Caco-2 (cell line): ENCODE data around the gene OR56B4. TPM values are rescaled to one million over a fixed set of nuclear protein-coding genes. Genes with fewer than 3 reads are reported as not detected.

Source experiments
- BruUV-seq: library from RNA; stranded (reverse); fragments of 400-500 nt; replicated peaks from 2 replicates; lab custom pipeline; 2021; lab: Mats Ljungman, UMichigan
- CTCF ChIA-PET: fragments of 300-600 bp; sonication (Branson Sonifier 250); formaldehyde crosslinking; loops from one replicate; lab custom pipeline; 2022; ENCODE audit warnings: antibody characterized with exemption; lab: Charles Lee
- POLR2A ChIA-PET: fragments of 300-600 bp; sonication (Branson Sonifier 250); formaldehyde crosslinking; loops from one replicate; lab custom pipeline; 2022; ENCODE audit warnings: antibody characterized with exemption; lab: Charles Lee
- DNase-seq, 2 experiments: peaks; one replicate each; pipeline versions ENCODE4 v3.0.0 to v3.0.0-alpha.2; 2020 to 2022
- H3K27me3 ChIP-seq: replicated peaks from 2 replicates; pipeline ENCODE4 v1.6.0; 2011; ENCODE audit warnings: low read length; ENCODE audit not compliant: control insufficient read depth, insufficient read depth
- H3K36me3 ChIP-seq: 2 replicates; pipeline ENCODE4 v1.5.1; 2011; ENCODE audit warnings: low read length; ENCODE audit not compliant: control insufficient read depth, insufficient read depth
- H3K4me1 ChIP-seq: fragments of 250-450 bp; sonication (Bioruptor Pico); 2 replicates; pipeline ENCODE4 v1.5.1; 2020; ENCODE audit warnings: mild to moderate bottlenecking
- H3K4me3 ChIP-seq: 2 replicates; pipeline ENCODE4 v1.5.1; 2011; ENCODE audit warnings: low read depth, mild to moderate bottlenecking, control low read depth, low read length
- H3K9me3 ChIP-seq: fragments of 250-450 bp; sonication (Bioruptor Pico); 2 replicates; pipeline ENCODE4 v1.5.1; 2020; ENCODE audit warnings: mild to moderate bottlenecking, moderate library complexity
- H3K27ac Mint-ChIP-seq: one replicate; pipeline ENCODE4 v1.8.0; 2022; ENCODE audit warnings: mixed read lengths; ENCODE audit not compliant: unreplicated experiment
- H3K27me3 Mint-ChIP-seq: one replicate; pipeline ENCODE4 v1.8.0; 2022; ENCODE audit warnings: mixed read lengths; ENCODE audit not compliant: insufficient read depth, unreplicated experiment
- H3K36me3 Mint-ChIP-seq: one replicate; pipeline ENCODE4 v1.8.0; 2022; ENCODE audit warnings: mild to moderate bottlenecking, mixed read lengths; ENCODE audit not compliant: insufficient read depth, unreplicated experiment
- H3K4me1 Mint-ChIP-seq: one replicate; pipeline ENCODE4 v1.8.0; 2022; ENCODE audit warnings: low read depth, mixed read lengths; ENCODE audit not compliant: unreplicated experiment
- H3K4me3 Mint-ChIP-seq: one replicate; pipeline ENCODE4 v1.8.0; 2022; ENCODE audit warnings: mild to moderate bottlenecking, moderate library complexity, mixed read lengths; ENCODE audit not compliant: unreplicated experiment
- H3K9me3 Mint-ChIP-seq: one replicate; pipeline ENCODE4 v1.8.0; 2022; ENCODE audit warnings: mixed read lengths; ENCODE audit not compliant: unreplicated experiment
- CTCF ChIP-seq, 2 experiments: fragments of 200-600 bp in 1 of 2; IDR thresholded peaks; 1 replicate in 1 of 2; 2 replicates in 1 of 2; pipeline versions ENCODE4 v1.5.1 to v1.8.0; 2011 to 2022; ENCODE audit warnings: antibody characterized with exemption in 1 of 2, control low read depth in 1 of 2, inconsistent platforms in 1 of 2, low read depth in 1 of 2, low read length in 1 of 2, mild to moderate bottlenecking in 1 of 2, moderate library complexity in 1 of 2; ENCODE audit not compliant: insufficient read depth in 1 of 2, severe bottlenecking in 1 of 2, unreplicated experiment in 1 of 2
- intact Hi-C: fragments of 100-400 bp; cut with micrococcal nuclease; formaldehyde crosslinking; loops from one replicate; pipeline ENCODE4 v1.10.0; 2022; ENCODE audit not compliant: unreplicated experiment
- total RNA-seq: library from RNA; stranded (reverse); gene quantifications from 2 replicates; pipeline ENCODE4 v1.2.3, GENCODE V29; 2022

OR56B4 gene
- total RNA-seq, 1 experiment from 2014 or later = not detected

- H3K36me3 Mint-ChIP-seq = no peaks in the 10 kb centered on the region
- POLR2A ChIA-PET = no interaction called here
- CTCF ChIA-PET = no interaction called here
- Histone ChIP-seq H3K36me3 (no peaks in the 10 kb centered on the region), H3K4me1 (no peaks in the 10 kb centered on the region), H3K4me3 (no peak overlapping the region), H3K27me3 (peaks cover 3% of the 10 kb centered on the region; the same call in 1 of the 2 replicates), H3K9me3 (no peaks in the 10 kb centered on the region)
- intact Hi-C loops = no loop called here
- no peaks in the 10 kb centered on the region for H3K4me1 Mint-ChIP-seq
- BruUV-seq = no TSS peak
- no peak for TF ChIP-seq CTCF (IDR thresholded peaks at IDR 0.05; ENCODE audit: insufficient read depth in 1 of 2, low read depth in 1 of 2, low read length in 1 of 2, severe bottlenecking in 1 of 2, unreplicated experiment in 1 of 2)
- H3K27ac Mint-ChIP-seq = no peak overlapping the region
- no peaks in the 10 kb centered on the region for H3K9me3 Mint-ChIP-seq
- H3K4me3 Mint-ChIP-seq = no peak overlapping the region
- DNase-seq = no peak
- peaks cover 4% of the 10 kb centered on the region for H3K27me3 Mint-ChIP-seq
Measured at GRCh38 chr11:6110011-6110410, 2.5 kb downstream of the OR56B4 start.

GRCh38 chr11:6111673-6112072, 4.2 kb downstream of the OR56B4 start:
- no peak for TF ChIP-seq CTCF (IDR thresholded peaks at IDR 0.05; ENCODE audit: insufficient read depth in 1 of 2, low read depth in 1 of 2, low read length in 1 of 2, severe bottlenecking in 1 of 2, unreplicated experiment in 1 of 2)
- no peak overlapping the region for H3K27ac Mint-ChIP-seq
- peaks cover 4% of the 10 kb centered on the region for H3K27me3 Mint-ChIP-seq
- no peak for DNase-seq
- no peaks in the 10 kb centered on the region for H3K9me3 Mint-ChIP-seq
- no peaks in the 10 kb centered on the region for H3K4me1 Mint-ChIP-seq
- POLR2A ChIA-PET = no interaction called here
- no peaks in the 10 kb centered on the region for H3K36me3 Mint-ChIP-seq
- Histone ChIP-seq H3K4me1 (no peaks in the 10 kb centered on the region), H3K27me3 (peaks cover 3% of the 10 kb centered on the region; the same call in 1 of the 2 replicates), H3K9me3 (no peaks in the 10 kb centered on the region), H3K36me3 (no peaks in the 10 kb centered on the region), H3K4me3 (no peak overlapping the region)
- CTCF ChIA-PET = no interaction called here
- intact Hi-C loops = no loop called here
- no TSS peak for BruUV-seq
- H3K4me3 Mint-ChIP-seq = no peak overlapping the region

DNA sequence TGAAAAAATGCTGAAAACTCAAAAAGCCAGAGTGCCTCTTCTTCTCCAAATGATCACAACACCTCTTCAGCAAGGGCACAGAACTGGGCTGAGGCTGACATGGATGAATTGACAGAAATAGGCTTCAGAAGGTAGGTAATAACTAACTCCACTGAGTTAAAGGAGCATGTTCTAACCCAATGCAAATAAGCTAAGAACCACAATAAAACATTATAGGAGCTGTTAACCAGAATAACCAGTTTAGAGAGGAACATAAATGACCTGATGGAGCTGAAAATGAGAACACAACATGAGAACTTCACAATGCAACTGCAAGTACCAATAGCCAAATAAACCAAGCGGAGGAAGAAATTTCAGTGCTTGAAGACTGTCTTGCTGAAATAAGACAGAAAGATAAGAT, 9.2 kb downstream of the OR56B4 start:
- Mint-ChIP-seq H3K4me1 (no peaks in the 10 kb centered on the region), H3K36me3 (no peaks in the 10 kb centered on the region), H3K4me3 (no peak overlapping the region), H3K27ac (no peak overlapping the region), H3K9me3 (peaks cover 10% of the 10 kb centered on the region), H3K27me3 (peaks cover 9% of the 10 kb centered on the region)
- Histone ChIP-seq H3K4me1 (no peaks in the 10 kb centered on the region), H3K4me3 (no peak overlapping the region), H3K36me3 (no peaks in the 10 kb centered on the region), H3K27me3 (no peaks in the 10 kb centered on the region), H3K9me3 (no peaks in the 10 kb centered on the region)
- CTCF ChIA-PET = no interaction called here
- no TSS peak for BruUV-seq
- POLR2A ChIA-PET = no interaction called here
- no peak for DNase-seq
- no peak for TF ChIP-seq CTCF (IDR thresholded peaks at IDR 0.05; ENCODE audit: insufficient read depth in 1 of 2, low read depth in 1 of 2, low read length in 1 of 2, severe bottlenecking in 1 of 2, unreplicated experiment in 1 of 2)
- intact Hi-C loops = no loop called here
